HT-29 (cell line): ENCODE data around the gene ESD. TPM values are rescaled to one million over a fixed set of nuclear protein-coding genes. Genes with fewer than 3 reads are reported as not detected.
"Not testable (repeated sequence)": the region's sequence is repeated elsewhere in the genome, so short reads cannot be mapped to it uniquely, and the experiment has no call there.

Experiments
- DNase-seq: peaks from one replicate; pipeline ENCODE4 v3.0.0-alpha.2; 2015; ENCODE audit warnings: low spot score
- total RNA-seq: library from RNA; depleted of rRNA; stranded (reverse); fragments of >200 nt; shearing (Covaris generic); gene quantifications from 2 replicates; pipeline ENCODE4 v1.2.3, GENCODE V29; 2014; rRNA removed

Gene ESD
- total RNA-seq, result 63.8 and 67.8 TPM in 2 replicates

GRCh38 chr13:46796515-46797474, at the start of gene ESD:
ESD (minus strand) TSS chr13:46797161; CDS start chr13:46791413, 5,748 bp downstream.
- DNase-seq, result peak; percentile 98

- DNase-seq, result no peak
These were observed 49.8 kb upstream of the ESD start for GRCh38 chr13:46846726-46847125.

GRCh38 chr13:46845146-46845545, 48.2 kb upstream of the ESD start:
- no peak for DNase-seq

- no peak for DNase-seq
These were observed 47.5 kb upstream of the ESD start for GRCh38 chr13:46844431-46844830.

- no peak for DNase-seq
These were observed 42.4 kb upstream of the ESD start for GRCh38 chr13:46839399-46839798.

- no peak for DNase-seq
These were observed 37.7 kb upstream of the ESD start for GRCh38 chr13:46834657-46835056.

GRCh38 chr13:46831588-46832194, 34.7 kb upstream of the ESD start:
- peak; percentile 86 for DNase-seq

GRCh38 chr13:46830405-46831005, 33.5 kb upstream of the ESD start:
- no peak for DNase-seq

- DNase-seq, result no peak
These were observed 25.6 kb upstream of the ESD start for GRCh38 chr13:46822551-46822950.

- DNase-seq, result no peak
These were observed 21.0 kb upstream of the ESD start for GRCh38 chr13:46817838-46818476.

- no peak for DNase-seq
These were observed 20.1 kb upstream of the ESD start for GRCh38 chr13:46817095-46817494.

GRCh38 chr13:46816371-46816770, 19.4 kb upstream of the ESD start:
- DNase-seq, result no peak

GRCh38 chr13:46812301-46812797, 15.4 kb upstream of the ESD start:
- DNase-seq, result no peak

GRCh38 chr13:46810440-46810839, 13.5 kb upstream of the ESD start:
- no peak for DNase-seq

GRCh38 chr13:46804921-46805320, 8.0 kb upstream of the ESD start:
- DNase-seq, result not testable (repeated sequence)

- no peak for DNase-seq
These were observed 7.4 kb upstream of the ESD start for GRCh38 chr13:46804391-46804815.

- DNase-seq, result no peak
These were observed 6.6 kb upstream of the ESD start for GRCh38 chr13:46803586-46803985.

- DNase-seq, result no peak
These were observed 4.9 kb upstream of the ESD start for GRCh38 chr13:46801858-46802257.

- no peak for DNase-seq
These were observed 2.2 kb upstream of the ESD start for GRCh38 chr13:46799139-46799538.

GRCh38 chr13:46797501-46798237, 708 bp upstream of the ESD start:
- DNase-seq, result no peak

- DNase-seq, result peak; percentile 15
These were observed 839 bp downstream of the ESD start for GRCh38 chr13:46796129-46796514.
